K562 (cell line): ENCODE measurements around the gene RNF212B. TPM values are rescaled to one million over a fixed set of nuclear protein-coding genes. Genes with fewer than 3 reads are reported as not detected.

Source experiments
- ATF1 ChIP-seq, 2 experiments: fragments of 450-650 bp in 1 of 2; IDR thresholded peaks; 2 replicates each; pipeline ENCODE4 v1.6.1; 2016; ENCODE audit warnings: missing compliant biosample characterization in 1 of 2, missing genetic modification characterization in 1 of 2
- CHCHD3 ChIP-seq: fragments of 250-450 bp; sonication (Bioruptor Pico); IDR thresholded peaks from 2 replicates; pipeline ENCODE4 v2.1.2; 2022; ENCODE audit warnings: mild to moderate bottlenecking
- ERF ChIP-seq: fragments of 450-650 bp; formaldehyde crosslinking; IDR thresholded peaks from 2 replicates; pipeline ENCODE4 v1.4.0; 2020; ENCODE audit warnings: mild to moderate bottlenecking, mixed read lengths
- FOXK2 ChIP-seq, 2 experiments: fragments of 450-650 bp; IDR thresholded peaks in 1 of 2; conservative IDR thresholded peaks in 1 of 2; 2 replicates each; pipeline ENCODE4 v1.6.1; 2016; ENCODE audit warnings: low read depth in 2 of 2, mild to moderate bottlenecking in 1 of 2
- HNRNPLL ChIP-seq: fragments of 200-400 bp; formaldehyde crosslinking; IDR thresholded peaks from 2 replicates; pipeline ENCODE4 v1.6.1; 2017; ENCODE audit warnings: low read length, low read depth, mild to moderate bottlenecking; ENCODE audit not compliant: poor library complexity, severe bottlenecking
- HOXB6 ChIP-seq: fragments of 250-450 bp; sonication (Bioruptor Pico); IDR thresholded peaks from 2 replicates; pipeline ENCODE4 v1.5.1; 2022; ENCODE audit warnings: mild to moderate bottlenecking, borderline replicate concordance
- JUND ChIP-seq, 2 experiments: IDR thresholded peaks; 2 replicates in 1 of 2; 3 replicates in 1 of 2; pipeline ENCODE4 v1.6.1; 2011; ENCODE audit warnings: borderline replicate concordance in 2 of 2, low read depth in 2 of 2, low read length in 2 of 2, improper control_type of control experiment in 1 of 2, missing biosample characterization in 1 of 2, missing genetic modification characterization in 1 of 2, missing genetic modification reagents in 1 of 2
- LCOR ChIP-seq: sonication (generic); formaldehyde crosslinking; IDR thresholded peaks from 2 replicates; pipeline ENCODE4 v1.8.0; 2022; ENCODE audit warnings: mild to moderate bottlenecking, missing genetic modification reagents
- MYC ChIP-seq, 2 experiments: fragments of 250-450 bp in 1 of 2; sonication (Bioruptor Pico) in 1 of 2; IDR thresholded peaks; 2 replicates each; pipeline versions ENCODE4 v1.5.1 to v1.6.1; 2012 to 2021; ENCODE audit warnings: low read depth in 2 of 2, borderline replicate concordance in 1 of 2, improper control_type of control experiment in 1 of 2, low read length in 1 of 2, mild to moderate bottlenecking in 1 of 2, moderate library complexity in 1 of 2
- RB1 ChIP-seq: fragments of 450-650 bp; IDR thresholded peaks from 2 replicates; pipeline ENCODE4 v1.6.1; 2017; ENCODE audit warnings: low read depth, mild to moderate bottlenecking
- RBFOX2 ChIP-seq: fragments of 200-400 bp; formaldehyde crosslinking; IDR thresholded peaks from 2 replicates; pipeline ENCODE4 v1.6.1; 2017; ENCODE audit warnings: low read depth, mild to moderate bottlenecking, low read length, moderate library complexity
- RBM15 ChIP-seq: fragments of 200-400 bp; formaldehyde crosslinking; IDR thresholded peaks from 2 replicates; pipeline ENCODE4 v1.6.1; 2018; ENCODE audit warnings: mild to moderate bottlenecking, low read length, moderate library complexity; ENCODE audit not compliant: insufficient read depth
- SPI1 ChIP-seq: IDR thresholded peaks from 2 replicates; pipeline ENCODE4 v1.6.1; 2011; ENCODE audit warnings: low read depth, low read length, control low read depth, borderline replicate concordance
- STAG1 ChIP-seq: sonication (generic); formaldehyde crosslinking; IDR thresholded peaks from 2 replicates; pipeline ENCODE4 v1.5.0; 2020; ENCODE audit warnings: missing genetic modification reagents, borderline replicate concordance
- ZNF77 ChIP-seq: fragments of 250-450 bp; sonication (Bioruptor Pico); IDR thresholded peaks from 2 replicates; pipeline ENCODE4 v1.5.0; 2020
- polyA plus RNA-seq, 8 experiments: library from polyadenylated mRNA; depleted of rRNA in 4 of 8; stranded (reverse) in 5 of 8; unstranded in 3 of 8; fragments of >200 nt; fragmentation: Nextera tagmentation in 2 of 8; fragmentation: Illumina TruSeq in 1 of 8; extraction: Ambion mirVana in 2 of 8; extraction: Trizol in 1 of 8; gene quantifications; 2 replicates each; pipeline versions ENCODE4 v1.2.1 to v1.2.3, GENCODE V29; 2011 to 2014; ENCODE audit warnings: inconsistent platforms in 1 of 8, missing spikeins in 1 of 8
- total RNA-seq, 7 experiments: library from RNA; depleted of rRNA in 6 of 7; stranded (reverse); fragments of >200 nt in 6 of 7; fragmentation: Illumina TruSeq in 2 of 7; extraction: Trizol in 2 of 7; gene quantifications; 2 replicates each; pipeline versions ENCODE4 v1.2.1 to v1.2.3, GENCODE V29; 2011 to 2021; ENCODE audit warnings: low replicate concordance in 1 of 7
- TF ChIP-seq, protein P1 (sequence below): fragments of 250-450 bp; sonication (Bioruptor Pico); IDR thresholded peaks from 2 replicates; pipeline ENCODE4 v1.5.0; 2020; ENCODE audit warnings: mild to moderate bottlenecking, borderline replicate concordance
- TF ChIP-seq, protein P2 (sequence below), 2 experiments: fragments of 450-650 bp in 1 of 2; sonication (generic) in 1 of 2; formaldehyde crosslinking in 1 of 2; IDR thresholded peaks in 1 of 2; conservative IDR thresholded peaks in 1 of 2; 2 replicates each; pipeline versions ENCODE4 v1.6.1 to v1.8.1; 2016 to 2023; ENCODE audit warnings: mild to moderate bottlenecking in 2 of 2, moderate library complexity in 2 of 2, inconsistent platforms in 1 of 2, missing genetic modification reagents in 1 of 2
- TF ChIP-seq, protein P3 (sequence below): sonication (generic); formaldehyde crosslinking; IDR thresholded peaks from 2 replicates; pipeline ENCODE4 v1.9.0; 2022; ENCODE audit warnings: mild to moderate bottlenecking, missing genetic modification reagents
- TF ChIP-seq, protein P4 (sequence below): sonication (generic); formaldehyde crosslinking; IDR thresholded peaks from 2 replicates; pipeline ENCODE4 v1.8.1; 2023; ENCODE audit warnings: mild to moderate bottlenecking, missing genetic modification reagents, moderate library complexity
- TF ChIP-seq, protein P5 (sequence below): sonication (generic); formaldehyde crosslinking; IDR thresholded peaks from 2 replicates; pipeline ENCODE4 v1.5.0; 2020; ENCODE audit warnings: missing genetic modification reagents

The RNF212B gene
- total and polyA plus RNA-seq, 9 of the 15 experiments (the other 6 are each of a cell fraction or from before 2014, with no cell fraction given): 0.15 to 0.43 (median 0.27) TPM; not detected in 3

DNA sequence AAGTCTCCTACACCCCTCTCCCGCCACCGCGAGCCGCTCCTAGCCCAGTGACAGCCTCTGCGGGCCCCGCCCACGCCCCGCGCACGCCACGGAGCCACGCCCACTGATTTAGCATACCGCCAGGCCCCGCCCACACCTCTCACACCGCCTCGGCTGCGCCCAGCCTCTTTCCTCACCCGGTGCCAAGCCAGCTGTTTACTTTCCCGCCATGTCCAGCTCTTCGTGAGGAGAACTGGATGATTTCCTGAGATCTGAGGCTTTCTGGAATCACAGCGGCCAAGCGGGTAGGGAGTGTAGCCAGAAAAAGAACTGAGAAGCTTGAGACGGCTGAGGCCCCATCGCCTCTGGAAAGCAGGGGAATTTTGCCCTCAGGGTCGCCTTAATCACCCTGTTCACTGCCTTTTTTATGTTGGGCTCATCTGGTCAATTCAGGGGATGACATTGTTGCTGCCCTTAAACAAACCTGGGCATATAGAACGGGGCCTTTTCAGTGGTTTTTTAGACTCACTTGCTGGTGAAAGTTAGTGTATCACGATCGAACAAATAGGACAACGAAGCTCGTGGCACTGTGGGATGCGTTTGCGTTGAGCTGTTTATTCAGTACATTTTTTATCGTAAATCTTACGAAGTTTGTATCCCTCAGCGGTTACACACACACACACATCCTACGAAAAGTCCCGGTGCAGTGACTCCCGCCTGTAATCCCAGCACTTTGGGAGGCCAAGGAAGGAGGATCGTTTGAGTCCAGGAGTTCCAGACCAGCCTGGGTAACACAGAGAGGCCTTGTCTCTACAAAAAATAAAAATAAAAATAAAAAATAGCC lies at the start of gene RNF212B (continued):
- TF ChIP-seq RBM15: no peak
- no peak for TF ChIP-seq ZNF77 (CRISPR knock-in tag)
- TF ChIP-seq FOXK2 (conservative IDR thresholded peaks at IDR 0.05 in 1 of 2, IDR thresholded peaks at IDR 0.05 in 1 of 2; ENCODE audit: low read depth in 2 of 2): peak; percentile 55 to 75; a peak in 3 of 4 replicates
- TF ChIP-seq, protein P1, sequence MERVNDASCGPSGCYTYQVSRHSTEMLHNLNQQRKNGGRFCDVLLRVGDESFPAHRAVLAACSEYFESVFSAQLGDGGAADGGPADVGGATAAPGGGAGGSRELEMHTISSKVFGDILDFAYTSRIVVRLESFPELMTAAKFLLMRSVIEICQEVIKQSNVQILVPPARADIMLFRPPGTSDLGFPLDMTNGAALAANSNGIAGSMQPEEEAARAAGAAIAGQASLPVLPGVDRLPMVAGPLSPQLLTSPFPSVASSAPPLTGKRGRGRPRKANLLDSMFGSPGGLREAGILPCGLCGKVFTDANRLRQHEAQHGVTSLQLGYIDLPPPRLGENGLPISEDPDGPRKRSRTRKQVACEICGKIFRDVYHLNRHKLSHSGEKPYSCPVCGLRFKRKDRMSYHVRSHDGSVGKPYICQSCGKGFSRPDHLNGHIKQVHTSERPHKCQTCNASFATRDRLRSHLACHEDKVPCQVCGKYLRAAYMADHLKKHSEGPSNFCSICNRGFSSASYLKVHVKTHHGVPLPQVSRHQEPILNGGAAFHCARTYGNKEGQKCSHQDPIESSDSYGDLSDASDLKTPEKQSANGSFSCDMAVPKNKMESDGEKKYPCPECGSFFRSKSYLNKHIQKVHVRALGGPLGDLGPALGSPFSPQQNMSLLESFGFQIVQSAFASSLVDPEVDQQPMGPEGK: no peak
- no peak for TF ChIP-seq JUND (IDR thresholded peaks at IDR 0.05; ENCODE audit: borderline replicate concordance, low read depth, low read length)
- TF ChIP-seq JUND (tag; IDR thresholded peaks at IDR 0.05; ENCODE audit: borderline replicate concordance, low read depth, low read length): no peak; the same call in 2 of the 3 replicates
- no peak for TF ChIP-seq HOXB6 (CRISPR knock-in tag)
- TF ChIP-seq HNRNPLL: peak; percentile 11
- TF ChIP-seq, protein P2, sequence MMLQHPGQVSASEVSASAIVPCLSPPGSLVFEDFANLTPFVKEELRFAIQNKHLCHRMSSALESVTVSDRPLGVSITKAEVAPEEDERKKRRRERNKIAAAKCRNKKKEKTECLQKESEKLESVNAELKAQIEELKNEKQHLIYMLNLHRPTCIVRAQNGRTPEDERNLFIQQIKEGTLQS (IDR thresholded peaks at IDR 0.05): no peak
- TF ChIP-seq, protein P2 (CRISPR knock-in tag; conservative IDR thresholded peaks at IDR 0.05): peak; percentile 54; the same call in 1 of the 2 replicates
- TF ChIP-seq, protein P3, sequence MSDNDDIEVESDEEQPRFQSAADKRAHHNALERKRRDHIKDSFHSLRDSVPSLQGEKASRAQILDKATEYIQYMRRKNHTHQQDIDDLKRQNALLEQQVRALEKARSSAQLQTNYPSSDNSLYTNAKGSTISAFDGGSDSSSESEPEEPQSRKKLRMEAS (CRISPR knock-in tag): peak; percentile 54
- no peak for TF ChIP-seq CHCHD3 (CRISPR knock-in tag)
- TF ChIP-seq, protein P4, sequence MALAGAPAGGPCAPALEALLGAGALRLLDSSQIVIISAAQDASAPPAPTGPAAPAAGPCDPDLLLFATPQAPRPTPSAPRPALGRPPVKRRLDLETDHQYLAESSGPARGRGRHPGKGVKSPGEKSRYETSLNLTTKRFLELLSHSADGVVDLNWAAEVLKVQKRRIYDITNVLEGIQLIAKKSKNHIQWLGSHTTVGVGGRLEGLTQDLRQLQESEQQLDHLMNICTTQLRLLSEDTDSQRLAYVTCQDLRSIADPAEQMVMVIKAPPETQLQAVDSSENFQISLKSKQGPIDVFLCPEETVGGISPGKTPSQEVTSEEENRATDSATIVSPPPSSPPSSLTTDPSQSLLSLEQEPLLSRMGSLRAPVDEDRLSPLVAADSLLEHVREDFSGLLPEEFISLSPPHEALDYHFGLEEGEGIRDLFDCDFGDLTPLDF (CRISPR knock-in tag): peak; percentile 85
- no peak for TF ChIP-seq STAG1 (CRISPR knock-in tag)
- peak; percentile 68 for TF ChIP-seq RBFOX2
- no peak for TF ChIP-seq ERF (CRISPR knock-in tag)
- TF ChIP-seq ATF1 (CRISPR knock-in tag; IDR thresholded peaks at IDR 0.05): no peak
- TF ChIP-seq ATF1 (tag; IDR thresholded peaks at IDR 0.05): 0 out of 2 replicates have a peak, but pooled peaks have one; percentile 11
- no peak for TF ChIP-seq MYC (IDR thresholded peaks at IDR 0.05; ENCODE audit: low read depth, low read length)
- no peak for TF ChIP-seq MYC (CRISPR knock-in tag; IDR thresholded peaks at IDR 0.05; ENCODE audit: borderline replicate concordance, low read depth)
- TF ChIP-seq LCOR (CRISPR knock-in tag): peak; percentile 27; the same call in 1 of the 2 replicates
- no peak for TF ChIP-seq SPI1
- peak; percentile 73; the same call in 1 of the 2 replicates for TF ChIP-seq RB1
- TF ChIP-seq, protein P5, sequence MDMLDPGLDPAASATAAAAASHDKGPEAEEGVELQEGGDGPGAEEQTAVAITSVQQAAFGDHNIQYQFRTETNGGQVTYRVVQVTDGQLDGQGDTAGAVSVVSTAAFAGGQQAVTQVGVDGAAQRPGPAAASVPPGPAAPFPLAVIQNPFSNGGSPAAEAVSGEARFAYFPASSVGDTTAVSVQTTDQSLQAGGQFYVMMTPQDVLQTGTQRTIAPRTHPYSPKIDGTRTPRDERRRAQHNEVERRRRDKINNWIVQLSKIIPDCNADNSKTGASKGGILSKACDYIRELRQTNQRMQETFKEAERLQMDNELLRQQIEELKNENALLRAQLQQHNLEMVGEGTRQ: no peak
